ENCODE data around the gene PC. TPM values are rescaled to one million over a fixed set of nuclear protein-coding genes. Genes with fewer than 3 reads are reported as not detected.

PC gene
- total and polyA plus RNA-seq, 9 of the 15 experiments (the other 6 are each of a cell fraction or from before 2014, with no cell fraction given), result 0.94 to 38.0 (median 8.7) TPM

DNA sequence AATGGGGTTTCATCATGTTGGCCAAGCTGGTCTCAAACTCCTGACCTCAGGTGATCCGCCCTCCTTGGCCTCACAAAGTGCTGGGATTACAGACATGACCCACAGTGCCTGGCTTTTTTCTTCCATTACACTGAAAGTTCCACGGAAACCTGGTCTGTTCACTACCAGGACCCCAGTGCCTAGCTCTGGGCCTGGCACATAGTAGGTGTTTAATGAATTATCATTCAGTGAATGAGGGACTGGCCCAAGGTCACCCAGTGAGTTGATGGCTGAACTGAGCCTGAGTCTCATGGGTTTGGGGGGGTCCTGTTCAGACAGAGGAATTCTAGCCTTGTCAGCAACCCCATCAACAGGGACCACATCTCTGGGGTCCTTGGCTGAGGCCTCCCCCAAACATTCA lies 20.0 kb upstream of the PC start:
- Histone ChIP-seq H3K9ac (ENCODE audit: insufficient read depth in 1 of 2, low read depth in 2 of 2, low read length in 2 of 2) (no peak overlapping the region), H3K4me3 (no peak overlapping the region), H3K36me3 (ENCODE audit: control insufficient read depth, insufficient read depth, low read length) (no peaks in the 10 kb centered on the region), H3K27ac (ENCODE audit: extremely low read depth, low read depth, low read length) (no peak overlapping the region), H3K4me1 (replicated peaks in 1 of 2; ENCODE audit: control insufficient read depth in 2 of 2, insufficient read depth in 2 of 2, low read length in 2 of 2) (peaks cover 2 to 14% of the 10 kb centered on the region in 2 experiments; a peak in 4 of 5 replicates), H3K4me2 (ENCODE audit: insufficient read depth, low read length) (no peak overlapping the region), H3K27me3 (ENCODE audit: control insufficient read depth in 2 of 2, insufficient read depth in 2 of 2, low read length in 2 of 2) (no peaks in the 10 kb centered on the region), H4K20me1 (replicated peaks; ENCODE audit: control insufficient read depth, insufficient read depth, low read length) (no peaks in the 10 kb centered on the region), H2AFZ (ENCODE audit: low read depth, low read length) (no peak overlapping the region), H3K9me3 (replicated peaks; ENCODE audit: control insufficient read depth, insufficient read depth, low read depth, low read length) (no peaks in the 10 kb centered on the region), H3K79me2 (ENCODE audit: control insufficient read depth, insufficient read depth, low read length) (no peaks in the 10 kb centered on the region), H3K9me1 (ENCODE audit: control insufficient read depth, insufficient read depth, low read length) (no peaks in the 10 kb centered on the region)
- no peak for FAIRE-seq
- WGBS (ENCODE audit: insufficient coverage, low coverage, missing lambda C conversion rate), result 80% methylated on average over 2 of the region's 2 CpGs
- TF ChIP-seq ZKSCAN1 (IDR thresholded peaks at IDR 0.05; ENCODE audit: low read depth, low read length) (peak; percentile 78), KAT7 (CRISPR knock-in tag; IDR thresholded peaks at IDR 0.05; ENCODE audit: borderline replicate concordance) (no peak)
- BruUV-seq (replicated peaks), result no TSS peak
- intact Hi-C loops (cut with micrococcal nuclease), result loop anchor here (5.0 kb wide), 2 partner anchors 86 to 136 kb away; partner anchors contain the start of gene RCE1
- POLR2A ChIA-PET, result no interaction called here
- in situ Hi-C loops (cut with MboI), result loop anchor here (5.0 kb wide), 1 partner anchor 126 kb away; no protein-coding TSS in a partner anchor
- DNase-seq (ENCODE audit: extremely low read depth in 1 of 4, low spot score in 3 of 4), result no peak
- ATAC-seq, result no peak
- CTCF ChIA-PET (ENCODE audit: low intra/inter-chr PET ratio), result no interaction called here

DNA sequence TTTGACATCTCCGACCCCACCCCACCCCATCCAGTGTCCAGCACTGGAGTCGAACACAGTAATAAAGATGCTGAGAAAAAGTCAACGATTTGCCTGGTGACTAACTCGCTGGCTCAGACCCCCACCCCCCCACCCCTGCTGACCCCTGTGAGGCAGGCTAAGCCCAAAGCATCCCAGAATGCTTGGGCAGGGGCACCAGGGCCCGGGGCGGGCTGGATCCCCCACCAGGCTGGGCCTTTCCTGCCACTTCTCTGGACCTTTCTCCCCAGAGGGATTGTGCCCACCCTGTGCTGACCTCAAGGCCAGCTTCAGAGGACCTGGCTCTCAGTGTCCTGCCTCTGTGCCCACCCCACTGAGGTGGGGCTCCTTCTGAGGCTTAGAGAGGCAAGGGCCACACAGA lies 18.7 kb upstream of the PC start:
- no TSS peak for BruUV-seq (replicated peaks)
- H3K9me1 ChIP-seq (ENCODE audit: control insufficient read depth, insufficient read depth, low read length), result no peaks in the 10 kb centered on the region
- H3K79me2 ChIP-seq (ENCODE audit: control insufficient read depth, insufficient read depth, low read length), result no peaks in the 10 kb centered on the region
- H3K27ac ChIP-seq (ENCODE audit: extremely low read depth, low read depth, low read length), result no peak overlapping the region
- in situ Hi-C loops (cut with MboI) (loop anchor here (5.0 kb wide), 1 partner anchor 125 kb away; no protein-coding TSS in a partner anchor), intact Hi-C loops (cut with micrococcal nuclease) (loop anchor here (2.0 to 5.0 kb wide), 3 partner anchors 85 to 282 kb away; partner anchors contain the start of gene RCE1)
- no peaks in the 10 kb centered on the region for H3K36me3 ChIP-seq (ENCODE audit: control insufficient read depth, insufficient read depth, low read length)
- no peak for DNase-seq (ENCODE audit: extremely low read depth in 1 of 4, low spot score in 3 of 4)
- no peak for ATAC-seq
- TF ChIP-seq ZNF384 (IDR thresholded peaks at IDR 0.05; ENCODE audit: low read depth, low read length), result no peak
- no peak for TF ChIP-seq RAD51 (IDR thresholded peaks at IDR 0.05; ENCODE audit: borderline replicate concordance, low read depth)
- TF ChIP-seq, protein P1, sequence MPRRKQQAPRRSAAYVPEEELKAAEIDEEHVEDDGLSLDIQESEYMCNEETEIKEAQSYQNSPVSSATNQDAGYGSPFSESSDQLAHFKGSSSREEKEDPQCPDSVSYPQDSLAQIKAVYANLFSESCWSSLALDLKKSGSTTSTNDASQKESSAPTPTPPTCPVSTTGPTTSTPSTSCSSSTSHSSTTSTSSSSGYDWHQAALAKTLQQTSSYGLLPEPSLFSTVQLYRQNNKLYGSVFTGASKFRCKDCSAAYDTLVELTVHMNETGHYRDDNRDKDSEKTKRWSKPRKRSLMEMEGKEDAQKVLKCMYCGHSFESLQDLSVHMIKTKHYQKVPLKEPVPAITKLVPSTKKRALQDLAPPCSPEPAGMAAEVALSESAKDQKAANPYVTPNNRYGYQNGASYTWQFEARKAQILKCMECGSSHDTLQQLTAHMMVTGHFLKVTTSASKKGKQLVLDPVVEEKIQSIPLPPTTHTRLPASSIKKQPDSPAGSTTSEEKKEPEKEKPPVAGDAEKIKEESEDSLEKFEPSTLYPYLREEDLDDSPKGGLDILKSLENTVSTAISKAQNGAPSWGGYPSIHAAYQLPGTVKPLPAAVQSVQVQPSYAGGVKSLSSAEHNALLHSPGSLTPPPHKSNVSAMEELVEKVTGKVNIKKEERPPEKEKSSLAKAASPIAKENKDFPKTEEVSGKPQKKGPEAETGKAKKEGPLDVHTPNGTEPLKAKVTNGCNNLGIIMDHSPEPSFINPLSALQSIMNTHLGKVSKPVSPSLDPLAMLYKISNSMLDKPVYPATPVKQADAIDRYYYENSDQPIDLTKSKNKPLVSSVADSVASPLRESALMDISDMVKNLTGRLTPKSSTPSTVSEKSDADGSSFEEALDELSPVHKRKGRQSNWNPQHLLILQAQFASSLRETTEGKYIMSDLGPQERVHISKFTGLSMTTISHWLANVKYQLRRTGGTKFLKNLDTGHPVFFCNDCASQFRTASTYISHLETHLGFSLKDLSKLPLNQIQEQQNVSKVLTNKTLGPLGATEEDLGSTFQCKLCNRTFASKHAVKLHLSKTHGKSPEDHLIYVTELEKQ (CRISPR knock-in tag; IDR thresholded peaks at IDR 0.05), result no peak
- peaks cover 0 to 14% of the 10 kb centered on the region in 2 experiments; a peak in 3 of 5 replicates for H3K4me1 ChIP-seq (replicated peaks in 1 of 2; ENCODE audit: control insufficient read depth in 2 of 2, insufficient read depth in 2 of 2, low read length in 2 of 2)
- no peaks in the 10 kb centered on the region for H3K27me3 ChIP-seq (ENCODE audit: control insufficient read depth in 2 of 2, insufficient read depth in 2 of 2, low read length in 2 of 2)
- CTCF ChIA-PET (ENCODE audit: low intra/inter-chr PET ratio), result no interaction called here
- POLR2A ChIA-PET, result interaction anchor here (0.8 to 0.9 kb wide), 4 partner anchors 10 to 297 kb away, joined by 3 to 5 read pairs (median 4); no protein-coding TSS in a partner anchor
- H3K4me3 ChIP-seq, result no peak overlapping the region
- no peak for FAIRE-seq
- H2AFZ ChIP-seq (ENCODE audit: low read depth, low read length), result no peak overlapping the region
- H3K9me3 ChIP-seq (replicated peaks; ENCODE audit: control insufficient read depth, insufficient read depth, low read depth, low read length), result no peaks in the 10 kb centered on the region
- 33% methylated on average over 5 of the region's 6 CpGs for WGBS (ENCODE audit: insufficient coverage, low coverage, missing lambda C conversion rate)
- no peak overlapping the region for H3K4me2 ChIP-seq (ENCODE audit: insufficient read depth, low read length)
- no peaks in the 10 kb centered on the region for H4K20me1 ChIP-seq (replicated peaks; ENCODE audit: control insufficient read depth, insufficient read depth, low read length)
- 0 out of 4 replicates have a peak overlapping the region, but pooled peaks of 1 of the 2 experiments have one; percentile 52 for H3K9ac ChIP-seq (ENCODE audit: insufficient read depth in 1 of 2, low read depth in 2 of 2, low read length in 2 of 2)
